ENCODE data around the gene RANGAP1. TPM values are rescaled to one million over a fixed set of nuclear protein-coding genes. Genes with fewer than 3 reads are reported as not detected.

The RANGAP1 gene
- polyA plus RNA-seq, 2 of the 4 experiments (the other 2 are of a cell fraction) = 44.9 to 75.1 TPM

- TF ChIP-seq REST (IDR thresholded peaks at IDR 0.05) (no peak), ESRRA (IDR thresholded peaks at IDR 0.05; ENCODE audit: borderline replicate concordance, low read length) (no peak), BCL3 (IDR thresholded peaks at IDR 0.05) (no peak)
These were observed 23.7 kb downstream of the RANGAP1 start (continued) for GRCh38 chr22:41262250-41262765.

- POLR2A ChIA-PET = no interaction called here
- no peak for DNase-seq (ENCODE audit: low read depth in 1 of 2, low spot score in 1 of 2)
- H3K4me1 ChIP-seq = peaks cover 13% of the 10 kb centered on the region
- TF ChIP-seq USF2 (IDR thresholded peaks at IDR 0.05) = no peak
- no peak for TF ChIP-seq MAFK (IDR thresholded peaks at IDR 0.05; ENCODE audit: partially characterized antibody)
- no peak for TF ChIP-seq RFX5 (IDR thresholded peaks at IDR 0.05)
- no peak for TF ChIP-seq FOSL2 (IDR thresholded peaks at IDR 0.05)
- TF ChIP-seq FOSL2 (CRISPR knock-in tag; IDR thresholded peaks at IDR 0.05) = no peak
- TF ChIP-seq MAX (IDR thresholded peaks at IDR 0.05) = no peak
- TF ChIP-seq EP300 (IDR thresholded peaks at IDR 0.05) = no peak
- TF ChIP-seq CHD2 (IDR thresholded peaks at IDR 0.05; ENCODE audit: low read length, partially characterized antibody) = no peak
- no peak for TF ChIP-seq KDM1A (IDR thresholded peaks at IDR 0.05; ENCODE audit: low read depth)
- no peak for TF ChIP-seq POLR2A (IDR thresholded peaks at IDR 0.05; ENCODE audit: low read length)
- no peak for TF ChIP-seq EHMT2 (IDR thresholded peaks at IDR 0.05; ENCODE audit: low read depth)
- TF ChIP-seq E2F6 (IDR thresholded peaks at IDR 0.05; ENCODE audit: borderline replicate concordance, low read depth) = no peak
- TF ChIP-seq RCOR1 (IDR thresholded peaks at IDR 0.05; ENCODE audit: low read depth, low read length) = no peak
- no peak for TF ChIP-seq REST (IDR thresholded peaks at IDR 0.05)
- no peak for TF ChIP-seq EHF (CRISPR knock-in tag; IDR thresholded peaks at IDR 0.05)
- no peak for TF ChIP-seq NR3C1 (IDR thresholded peaks at IDR 0.05)
- no peak for TF ChIP-seq NPAS2 (CRISPR knock-in tag; IDR thresholded peaks at IDR 0.05; ENCODE audit: borderline replicate concordance)
- TF ChIP-seq BHLHE40 (IDR thresholded peaks at IDR 0.05; ENCODE audit: low read depth, low read length) = no peak
- no peak for TF ChIP-seq FOSB (CRISPR knock-in tag; IDR thresholded peaks at IDR 0.05)
- TF ChIP-seq NFE2L2 (conservative IDR thresholded peaks at IDR 0.05; ENCODE audit: low read length) = no peak
- TF ChIP-seq FOXS1 (CRISPR knock-in tag; IDR thresholded peaks at IDR 0.05) = no peak
- no peaks in the 10 kb centered on the region for H3K9me3 ChIP-seq
- ATAC-seq = no peak
- H3K4me3 ChIP-seq = no peak overlapping the region
- H3K27ac ChIP-seq = no peak overlapping the region
- 85% methylated on average over 12 of the region's 12 CpGs for WGBS (ENCODE audit: missing lambda C conversion rate)
- H3K4me2 ChIP-seq = no peak overlapping the region
- no peak for FAIRE-seq
- CTCF ChIA-PET = no interaction called here
These were observed 24.3 kb downstream of the RANGAP1 start for GRCh38 chr22:41261541-41262249.
